IMR-90 (cell line): Measurements from ENCODE around the gene SH3GLB2. TPM values are rescaled to one million over a fixed set of nuclear protein-coding genes. Genes with fewer than 3 reads are reported as not detected.
"Not testable (repeated sequence)": the region's sequence is repeated elsewhere in the genome, so short reads cannot be mapped to it uniquely, and the experiment has no call there.

Experiments
- ATAC-seq: fragments of 200-7000 bp; cut with Tn5 transposase; 2 replicates; pipeline ENCODE4 v1.9.1; 2020; ENCODE audit warnings: low read depth, mild to moderate bottlenecking, moderate library complexity
- BruUV-seq: library from RNA; stranded (reverse); fragments of 400-500 nt; replicated peaks from 2 replicates; lab custom pipeline; 2021; lab: Mats Ljungman, UMichigan
- CTCF ChIA-PET: fragments of 300-600 bp; formaldehyde crosslinking; extraction: SDS; loops from one replicate; lab custom pipeline; 2021; ENCODE audit warnings: antibody characterized with exemption; lab: Yijun Ruan, JAX
- POLR2A ChIA-PET: fragments of 300-600 bp; sonication (Branson Sonifier 250); formaldehyde crosslinking; loops from one replicate; lab custom pipeline; 2022; ENCODE audit warnings: antibody characterized with exemption; ENCODE audit not compliant: unreplicated experiment; lab: Charles Lee
- DNase-seq: peaks from one replicate; pipeline ENCODE4 v3.0.0; 2013
- H2AFZ ChIP-seq: replicated peaks from 2 replicates; pipeline ENCODE3; 2013; ENCODE audit warnings: low read length, mild to moderate bottlenecking; ENCODE audit not compliant: poor library complexity
- H2AK5ac ChIP-seq: 2 replicates; pipeline ENCODE4 v1.6.1; 2013; ENCODE audit warnings: low read depth, low read length, inconsistent platforms
- H2AK9ac ChIP-seq: replicated peaks from 2 replicates; pipeline ENCODE3; 2013; ENCODE audit warnings: mild to moderate bottlenecking, low read depth, low read length, moderate library complexity; ENCODE audit not compliant: poor library complexity
- H2BK120ac ChIP-seq: 2 replicates; pipeline ENCODE4 v1.6.1; 2013; ENCODE audit warnings: low read depth, low read length, inconsistent platforms
- H2BK15ac ChIP-seq: 3 replicates; pipeline ENCODE4 v1.6.1; 2013; ENCODE audit warnings: low read depth, low read length, inconsistent platforms
- H2BK20ac ChIP-seq: 2 replicates; pipeline ENCODE4 v1.6.1; 2013; ENCODE audit warnings: low read depth, mild to moderate bottlenecking, inconsistent platforms, low read length, moderate library complexity
- H2BK5ac ChIP-seq: 2 replicates; pipeline ENCODE4 v1.6.1; 2013; ENCODE audit warnings: mild to moderate bottlenecking, low read depth, low read length, inconsistent platforms; ENCODE audit not compliant: poor library complexity, severe bottlenecking
- H3K14ac ChIP-seq: replicated peaks from 2 replicates; pipeline ENCODE4 v1.6.1; 2013; ENCODE audit warnings: low read depth, low read length, inconsistent platforms
- H3K18ac ChIP-seq: 2 replicates; pipeline ENCODE4 v1.6.1; 2013; ENCODE audit warnings: low read depth, low read length, control low read depth
- H3K23ac ChIP-seq: 2 replicates; pipeline ENCODE4 v1.6.1; 2013; ENCODE audit warnings: low read depth, low read length, inconsistent platforms
- H3K27ac ChIP-seq: 2 replicates; pipeline ENCODE4 v1.5.1; 2013; ENCODE audit warnings: mild to moderate bottlenecking, control low read depth, low read length; ENCODE audit not compliant: insufficient read depth
- H3K27me3 ChIP-seq: 2 replicates; pipeline ENCODE4 v1.6.1; 2013; ENCODE audit warnings: low read length; ENCODE audit not compliant: control insufficient read depth, insufficient read depth
- H3K36me3 ChIP-seq: 2 replicates; pipeline ENCODE4 v1.6.1; 2013; ENCODE audit warnings: low read length, mixed read lengths; ENCODE audit not compliant: control insufficient read depth, insufficient read depth
- H3K4ac ChIP-seq: 2 replicates; pipeline ENCODE4 v1.6.1; 2013; ENCODE audit warnings: low read depth, low read length, inconsistent platforms
- H3K4me1 ChIP-seq: 2 replicates; pipeline ENCODE4 v1.6.1; 2013; ENCODE audit warnings: low read length, mixed read lengths; ENCODE audit not compliant: control insufficient read depth, insufficient read depth
- H3K4me2 ChIP-seq: 2 replicates; pipeline ENCODE4 v1.6.1; 2013; ENCODE audit warnings: low read depth, mild to moderate bottlenecking, control low read depth, low read length, moderate library complexity
- H3K4me3 ChIP-seq: 2 replicates; pipeline ENCODE4 v1.5.1; 2013; ENCODE audit warnings: low read depth, mild to moderate bottlenecking, control low read depth, low read length, moderate library complexity; ENCODE audit not compliant: insufficient read depth
- H3K56ac ChIP-seq: 2 replicates; pipeline ENCODE4 v1.6.1; 2013; ENCODE audit warnings: low read length, inconsistent platforms; ENCODE audit not compliant: insufficient read depth; ENCODE audit errors: extremely low read depth
- H3K79me1 ChIP-seq, 2 experiments: 2 replicates each; pipeline ENCODE4 v1.6.1; 2013; ENCODE audit warnings: low read length in 2 of 2, inconsistent platforms in 1 of 2, low read depth in 1 of 2
- H3K9ac ChIP-seq: 2 replicates; pipeline ENCODE4 v1.6.1; 2013; ENCODE audit warnings: low read depth, low read length, control low read depth
- H3K9me1 ChIP-seq: 2 replicates; pipeline ENCODE4 v1.6.1; 2013; ENCODE audit warnings: low read length, inconsistent platforms; ENCODE audit not compliant: insufficient read depth
- H3K9me3 ChIP-seq: 2 replicates; pipeline ENCODE4 v1.6.1; 2013; ENCODE audit warnings: low read length; ENCODE audit not compliant: control insufficient read depth, insufficient read depth
- H4K20me1 ChIP-seq: 2 replicates; pipeline ENCODE4 v1.6.1; 2013; ENCODE audit warnings: low read length, inconsistent platforms; ENCODE audit not compliant: insufficient read depth
- H4K5ac ChIP-seq: 2 replicates; pipeline ENCODE4 v1.6.1; 2013; ENCODE audit warnings: mild to moderate bottlenecking, low read depth, low read length, control low read depth
- H4K8ac ChIP-seq, 2 experiments: 2 replicates each; pipeline ENCODE4 v1.6.1; 2013; ENCODE audit warnings: low read depth in 2 of 2, low read length in 2 of 2, control low read depth in 1 of 2, inconsistent platforms in 1 of 2
- H4K91ac ChIP-seq: 2 replicates; pipeline ENCODE4 v1.6.1; 2013; ENCODE audit warnings: low read depth, low read length, inconsistent platforms; ENCODE audit not compliant: insufficient read depth
- WGBS, 2 experiments: methylation state at CpG; one replicate each; pipeline versions ENCODE4 v1.1.5 to v1.1.7; 2013; ENCODE audit warnings: missing lambda C conversion rate in 2 of 2; ENCODE audit not compliant: insufficient read length in 1 of 2; ENCODE audit errors: extremely low coverage in 2 of 2; 5-methylcytosine and 5-hydroxymethylcytosine counted together
- dilution Hi-C: fragments of 300-500 bp; cut with HindIII; formaldehyde crosslinking; loops from one replicate; pipeline ENCODE4 v1.14.3; 2018; ENCODE audit warnings: low sequenced_read_pairs; ENCODE audit not compliant: unreplicated experiment
- in situ Hi-C: fragments of 300-500 bp; cut with MboI; formaldehyde crosslinking; loops from 3 replicates; pipeline ENCODE4 v1.14.3; 2019; ENCODE audit warnings: low sequenced_read_pairs, inconsistent platforms, mixed read lengths
- intact Hi-C: fragments of 100-400 bp; cut with micrococcal nuclease; formaldehyde crosslinking; loops from 2 replicates; pipeline ENCODE4 v1.10.0; 2022
- polyA plus RNA-seq, 3 experiments: library from polyadenylated mRNA; depleted of rRNA; stranded (reverse); fragments of >200 nt; gene quantifications; 2 replicates each; pipeline ENCODE4 v1.2.3, GENCODE V29; 2012; ENCODE audit warnings: low replicate concordance in 1 of 3
- total RNA-seq: library from RNA; depleted of rRNA; stranded (reverse); fragments of >200 nt; gene quantifications from 2 replicates; pipeline ENCODE4 v1.2.3, GENCODE V29; 2012

Gene SH3GLB2
- total and polyA plus RNA-seq, 2 of the 4 experiments (the other 2 are of a cell fraction): 36.4 to 68.4 TPM

DNA sequence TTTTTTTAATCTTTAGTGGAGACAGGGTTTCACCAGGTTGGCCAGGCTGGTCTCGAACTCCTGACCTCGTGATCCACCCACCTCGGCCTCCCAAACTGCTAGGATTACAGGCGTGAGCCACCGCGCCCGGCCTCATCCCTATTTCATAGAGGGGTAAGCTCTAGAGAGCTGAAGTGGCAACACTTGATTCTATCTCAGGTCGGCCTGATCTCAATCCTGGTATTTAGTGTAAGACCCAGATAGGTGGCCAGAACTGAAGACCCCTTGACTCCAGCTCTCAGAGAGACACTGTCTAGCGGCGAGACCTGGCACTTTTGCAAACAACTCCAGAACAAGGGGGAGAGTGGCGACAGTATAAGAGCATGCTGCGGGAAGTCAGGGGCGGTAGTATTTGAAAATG lies 7.7 kb upstream of the SH3GLB2 start:
- H3K9me3 ChIP-seq, DNase-seq, intact Hi-C loops, BruUV-seq, H3K36me3 ChIP-seq, dilution Hi-C loops, in situ Hi-C loops, H2BK20ac ChIP-seq, H3K27me3 ChIP-seq, POLR2A ChIA-PET: not testable (repeated sequence)
- peaks cover 14% of the 10 kb centered on the region for H3K4me1 ChIP-seq
- H3K4me2 ChIP-seq: peak overlapping the region; percentile 95
- peak overlapping the region; percentile 73 for H2AK9ac ChIP-seq
- peaks cover 13% of the 10 kb centered on the region for H4K20me1 ChIP-seq
- peak overlapping the region; percentile 98 for H2AFZ ChIP-seq
- H2BK15ac ChIP-seq: peak overlapping the region; percentile 59; the same call in 1 of the 3 replicates
- H3K14ac ChIP-seq: peak overlapping the region; percentile 91
- H3K18ac ChIP-seq: peak overlapping the region; percentile 62
- peak overlapping the region; percentile 42 for H3K4me3 ChIP-seq
- H3K23ac ChIP-seq: peak overlapping the region; percentile 83
- peaks cover 14 to 36% of the 10 kb centered on the region in 2 experiments; a peak in 3 of 4 replicates for H3K79me1 ChIP-seq
- 0 out of 2 replicates have a peak, but pooled peaks cover 10% of the 10 kb centered on the region for H3K9me1 ChIP-seq
- H2BK120ac ChIP-seq: peak overlapping the region; percentile 74
- peak overlapping the region; percentile 83 for H3K4ac ChIP-seq
- H3K9ac ChIP-seq: peak overlapping the region; percentile 85
- 100% methylated on average over 1 of the region's 13 CpGs; no CpG with 5 or more reads in 1 of the 2 experiments for WGBS, 2 experiments
- CTCF ChIA-PET: interaction anchor here (0.5 kb wide), 1 partner anchor 70 kb away, joined by 3 read pairs; no protein-coding TSS in a partner anchor
- peak overlapping the region; percentile 49; the same call in 1 of the 2 replicates for H3K56ac ChIP-seq
- peak overlapping the region; percentile 74 for H2BK5ac ChIP-seq
- 0 out of 2 replicates have a peak overlapping the region, but pooled peaks have one; percentile 1 for H2AK5ac ChIP-seq
- peak; percentile 16 for ATAC-seq
- peak overlapping the region; percentile 94 to 98 for H4K8ac ChIP-seq
- H4K5ac ChIP-seq: peak overlapping the region; percentile 93
- H3K27ac ChIP-seq: peak overlapping the region; percentile 77
- H4K91ac ChIP-seq: peak overlapping the region; percentile 82
